IMR-90 (cell line): ENCODE results near the gene CEP104. TPM values are rescaled to one million over a fixed set of nuclear protein-coding genes. Genes with fewer than 3 reads are reported as not detected.

Experiments
- ATAC-seq: fragments of 200-7000 bp; cut with Tn5 transposase; 2 replicates; pipeline ENCODE4 v1.9.1; 2020; ENCODE audit warnings: low read depth, mild to moderate bottlenecking, moderate library complexity
- BruUV-seq: library from RNA; stranded (reverse); fragments of 400-500 nt; replicated peaks from 2 replicates; lab custom pipeline; 2021; lab: Mats Ljungman, UMichigan
- CTCF ChIA-PET: fragments of 300-600 bp; formaldehyde crosslinking; extraction: SDS; loops from one replicate; lab custom pipeline; 2021; ENCODE audit warnings: antibody characterized with exemption; lab: Yijun Ruan, JAX
- POLR2A ChIA-PET: fragments of 300-600 bp; sonication (Branson Sonifier 250); formaldehyde crosslinking; loops from one replicate; lab custom pipeline; 2022; ENCODE audit warnings: antibody characterized with exemption; ENCODE audit not compliant: unreplicated experiment; lab: Charles Lee
- DNase-seq: peaks from one replicate; pipeline ENCODE4 v3.0.0; 2013
- H2AFZ ChIP-seq: replicated peaks from 2 replicates; pipeline ENCODE3; 2013; ENCODE audit warnings: low read length, mild to moderate bottlenecking; ENCODE audit not compliant: poor library complexity
- H2AK5ac ChIP-seq: 2 replicates; pipeline ENCODE4 v1.6.1; 2013; ENCODE audit warnings: low read depth, low read length, inconsistent platforms
- H2AK9ac ChIP-seq: replicated peaks from 2 replicates; pipeline ENCODE3; 2013; ENCODE audit warnings: mild to moderate bottlenecking, low read depth, low read length, moderate library complexity; ENCODE audit not compliant: poor library complexity
- H2BK120ac ChIP-seq: 2 replicates; pipeline ENCODE4 v1.6.1; 2013; ENCODE audit warnings: low read depth, low read length, inconsistent platforms
- H2BK15ac ChIP-seq: 3 replicates; pipeline ENCODE4 v1.6.1; 2013; ENCODE audit warnings: low read depth, low read length, inconsistent platforms
- H2BK20ac ChIP-seq: 2 replicates; pipeline ENCODE4 v1.6.1; 2013; ENCODE audit warnings: low read depth, mild to moderate bottlenecking, inconsistent platforms, low read length, moderate library complexity
- H2BK5ac ChIP-seq: 2 replicates; pipeline ENCODE4 v1.6.1; 2013; ENCODE audit warnings: mild to moderate bottlenecking, low read depth, low read length, inconsistent platforms; ENCODE audit not compliant: poor library complexity, severe bottlenecking
- H3K14ac ChIP-seq: replicated peaks from 2 replicates; pipeline ENCODE4 v1.6.1; 2013; ENCODE audit warnings: low read depth, low read length, inconsistent platforms
- H3K18ac ChIP-seq: 2 replicates; pipeline ENCODE4 v1.6.1; 2013; ENCODE audit warnings: low read depth, low read length, control low read depth
- H3K23ac ChIP-seq: 2 replicates; pipeline ENCODE4 v1.6.1; 2013; ENCODE audit warnings: low read depth, low read length, inconsistent platforms
- H3K27ac ChIP-seq: 2 replicates; pipeline ENCODE4 v1.5.1; 2013; ENCODE audit warnings: mild to moderate bottlenecking, control low read depth, low read length; ENCODE audit not compliant: insufficient read depth
- H3K27me3 ChIP-seq: 2 replicates; pipeline ENCODE4 v1.6.1; 2013; ENCODE audit warnings: low read length; ENCODE audit not compliant: control insufficient read depth, insufficient read depth
- H3K36me3 ChIP-seq: 2 replicates; pipeline ENCODE4 v1.6.1; 2013; ENCODE audit warnings: low read length, mixed read lengths; ENCODE audit not compliant: control insufficient read depth, insufficient read depth
- H3K4ac ChIP-seq: 2 replicates; pipeline ENCODE4 v1.6.1; 2013; ENCODE audit warnings: low read depth, low read length, inconsistent platforms
- H3K4me1 ChIP-seq: 2 replicates; pipeline ENCODE4 v1.6.1; 2013; ENCODE audit warnings: low read length, mixed read lengths; ENCODE audit not compliant: control insufficient read depth, insufficient read depth
- H3K4me2 ChIP-seq: 2 replicates; pipeline ENCODE4 v1.6.1; 2013; ENCODE audit warnings: low read depth, mild to moderate bottlenecking, control low read depth, low read length, moderate library complexity
- H3K4me3 ChIP-seq: 2 replicates; pipeline ENCODE4 v1.5.1; 2013; ENCODE audit warnings: low read depth, mild to moderate bottlenecking, control low read depth, low read length, moderate library complexity; ENCODE audit not compliant: insufficient read depth
- H3K56ac ChIP-seq: 2 replicates; pipeline ENCODE4 v1.6.1; 2013; ENCODE audit warnings: low read length, inconsistent platforms; ENCODE audit not compliant: insufficient read depth; ENCODE audit errors: extremely low read depth
- H3K79me1 ChIP-seq, 2 experiments: 2 replicates each; pipeline ENCODE4 v1.6.1; 2013; ENCODE audit warnings: low read length in 2 of 2, inconsistent platforms in 1 of 2, low read depth in 1 of 2
- H3K9ac ChIP-seq: 2 replicates; pipeline ENCODE4 v1.6.1; 2013; ENCODE audit warnings: low read depth, low read length, control low read depth
- H3K9me1 ChIP-seq: 2 replicates; pipeline ENCODE4 v1.6.1; 2013; ENCODE audit warnings: low read length, inconsistent platforms; ENCODE audit not compliant: insufficient read depth
- H3K9me3 ChIP-seq: 2 replicates; pipeline ENCODE4 v1.6.1; 2013; ENCODE audit warnings: low read length; ENCODE audit not compliant: control insufficient read depth, insufficient read depth
- H4K20me1 ChIP-seq: 2 replicates; pipeline ENCODE4 v1.6.1; 2013; ENCODE audit warnings: low read length, inconsistent platforms; ENCODE audit not compliant: insufficient read depth
- H4K5ac ChIP-seq: 2 replicates; pipeline ENCODE4 v1.6.1; 2013; ENCODE audit warnings: mild to moderate bottlenecking, low read depth, low read length, control low read depth
- H4K8ac ChIP-seq, 2 experiments: 2 replicates each; pipeline ENCODE4 v1.6.1; 2013; ENCODE audit warnings: low read depth in 2 of 2, low read length in 2 of 2, control low read depth in 1 of 2, inconsistent platforms in 1 of 2
- H4K91ac ChIP-seq: 2 replicates; pipeline ENCODE4 v1.6.1; 2013; ENCODE audit warnings: low read depth, low read length, inconsistent platforms; ENCODE audit not compliant: insufficient read depth
- MXI1 ChIP-seq: IDR thresholded peaks from 2 replicates; pipeline ENCODE4 v1.6.1; 2012; ENCODE audit warnings: low read depth, mild to moderate bottlenecking, low read length, moderate library complexity, borderline replicate concordance
- RCOR1 ChIP-seq: IDR thresholded peaks from 2 replicates; pipeline ENCODE4 v1.6.1; 2012; ENCODE audit warnings: mild to moderate bottlenecking, low read length, improper control_type of control experiment; ENCODE audit not compliant: insufficient replicate concordance
- WGBS, 2 experiments: methylation state at CpG; one replicate each; pipeline versions ENCODE4 v1.1.5 to v1.1.7; 2013; ENCODE audit warnings: missing lambda C conversion rate in 2 of 2; ENCODE audit not compliant: insufficient read length in 1 of 2; ENCODE audit errors: extremely low coverage in 2 of 2; 5-methylcytosine and 5-hydroxymethylcytosine counted together
- dilution Hi-C: fragments of 300-500 bp; cut with HindIII; formaldehyde crosslinking; loops from one replicate; pipeline ENCODE4 v1.14.3; 2018; ENCODE audit warnings: low sequenced_read_pairs; ENCODE audit not compliant: unreplicated experiment
- in situ Hi-C: fragments of 300-500 bp; cut with MboI; formaldehyde crosslinking; loops from 3 replicates; pipeline ENCODE4 v1.14.3; 2019; ENCODE audit warnings: low sequenced_read_pairs, inconsistent platforms, mixed read lengths
- intact Hi-C: fragments of 100-400 bp; cut with micrococcal nuclease; formaldehyde crosslinking; loops from 2 replicates; pipeline ENCODE4 v1.10.0; 2022
- polyA plus RNA-seq, 3 experiments: library from polyadenylated mRNA; depleted of rRNA; stranded (reverse); fragments of >200 nt; gene quantifications; 2 replicates each; pipeline ENCODE4 v1.2.3, GENCODE V29; 2012; ENCODE audit warnings: low replicate concordance in 1 of 3
- total RNA-seq: library from RNA; depleted of rRNA; stranded (reverse); fragments of >200 nt; gene quantifications from 2 replicates; pipeline ENCODE4 v1.2.3, GENCODE V29; 2012

CEP104 gene
- total and polyA plus RNA-seq, 2 of the 4 experiments (the other 2 are of a cell fraction), result 14.3 to 17.5 TPM

DNA sequence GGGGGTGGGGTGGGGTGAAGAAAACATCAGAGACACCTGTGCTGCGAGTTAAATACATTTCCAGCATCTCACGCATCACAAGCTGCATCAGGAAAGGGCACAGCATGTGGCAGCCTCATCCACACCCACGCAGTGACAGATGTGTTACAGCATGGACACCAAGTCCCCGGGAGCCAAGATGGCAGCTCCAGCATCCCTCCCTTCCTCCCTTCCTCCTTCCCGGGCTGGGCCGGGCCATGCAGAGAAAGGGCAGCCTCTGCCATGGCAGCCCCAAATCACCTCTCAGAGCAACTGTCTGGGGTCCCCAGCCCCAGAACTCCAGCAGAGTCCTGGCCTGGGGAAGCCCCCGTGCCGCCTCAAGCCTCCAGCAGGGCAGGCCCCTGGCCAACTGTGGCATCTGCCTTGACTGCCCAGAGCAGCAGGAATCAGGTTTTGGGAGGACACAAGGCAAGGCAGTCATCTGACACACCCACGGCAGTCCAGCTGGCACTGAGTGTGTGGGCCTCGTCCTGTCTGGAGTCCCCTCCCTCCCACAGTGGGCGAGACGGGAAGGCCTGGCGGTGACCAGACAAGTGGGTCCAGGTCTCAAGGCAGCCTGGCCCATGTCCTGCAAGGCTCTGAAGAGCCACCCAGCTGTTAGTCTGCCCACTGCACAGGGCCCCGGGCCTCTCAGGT is 78.3 kb downstream of the CEP104 start:
- no peak overlapping the region for H2BK15ac ChIP-seq
- no TSS peak for BruUV-seq
- H3K9me3 ChIP-seq, result no peaks in the 10 kb centered on the region
- in situ Hi-C loops (no loop called here), dilution Hi-C loops (no loop called here), intact Hi-C loops (no loop called here)
- no peak overlapping the region for H3K18ac ChIP-seq
- no peak for ATAC-seq
- CTCF ChIA-PET, result no interaction called here
- POLR2A ChIA-PET, result no interaction called here
- H3K9ac ChIP-seq, result no peak overlapping the region
- no peak overlapping the region for H3K23ac ChIP-seq
- no peaks in the 10 kb centered on the region for H3K79me1 ChIP-seq
- no peak overlapping the region for H2BK120ac ChIP-seq
- H2AK9ac ChIP-seq, result no peak overlapping the region
- H2BK20ac ChIP-seq, result no peak overlapping the region
- peaks cover 14% of the 10 kb centered on the region for H3K4me1 ChIP-seq
- peaks cover 4% of the 10 kb centered on the region; the same call in 1 of the 2 replicates for H3K9me1 ChIP-seq
- no peak overlapping the region for H4K91ac ChIP-seq
- TF ChIP-seq MXI1 (no peak), RCOR1 (no peak)
- H3K27ac ChIP-seq, result no peak overlapping the region
- 79% methylated on average over 3 of the region's 14 CpGs; no CpG with 5 or more reads in 1 of the 2 experiments for WGBS, 2 experiments
- no peak overlapping the region for H4K5ac ChIP-seq
- peaks cover 37% of the 10 kb centered on the region for H3K36me3 ChIP-seq
- DNase-seq, result no peak
- no peak overlapping the region for H3K4ac ChIP-seq
- H4K20me1 ChIP-seq, result no peaks in the 10 kb centered on the region
- no peak overlapping the region for H4K8ac ChIP-seq
- no peak overlapping the region for H3K4me2 ChIP-seq
- H2BK5ac ChIP-seq, result no peak overlapping the region
- no peaks in the 10 kb centered on the region for H3K27me3 ChIP-seq
- H3K56ac ChIP-seq, result no peak overlapping the region
- H3K4me3 ChIP-seq, result no peak overlapping the region
- H2AK5ac ChIP-seq, result no peak overlapping the region
- no peak overlapping the region for H3K14ac ChIP-seq
- no peak overlapping the region for H2AFZ ChIP-seq
